D341Med (cell line): ENCODE results near the gene NOC2L.

ENCODE experiments used
- DNase-seq: peaks from one replicate; pipeline ENCODE4 v3.0.0; 2012; ENCODE audit warnings: low spot score

Gene NOC2L

DNA sequence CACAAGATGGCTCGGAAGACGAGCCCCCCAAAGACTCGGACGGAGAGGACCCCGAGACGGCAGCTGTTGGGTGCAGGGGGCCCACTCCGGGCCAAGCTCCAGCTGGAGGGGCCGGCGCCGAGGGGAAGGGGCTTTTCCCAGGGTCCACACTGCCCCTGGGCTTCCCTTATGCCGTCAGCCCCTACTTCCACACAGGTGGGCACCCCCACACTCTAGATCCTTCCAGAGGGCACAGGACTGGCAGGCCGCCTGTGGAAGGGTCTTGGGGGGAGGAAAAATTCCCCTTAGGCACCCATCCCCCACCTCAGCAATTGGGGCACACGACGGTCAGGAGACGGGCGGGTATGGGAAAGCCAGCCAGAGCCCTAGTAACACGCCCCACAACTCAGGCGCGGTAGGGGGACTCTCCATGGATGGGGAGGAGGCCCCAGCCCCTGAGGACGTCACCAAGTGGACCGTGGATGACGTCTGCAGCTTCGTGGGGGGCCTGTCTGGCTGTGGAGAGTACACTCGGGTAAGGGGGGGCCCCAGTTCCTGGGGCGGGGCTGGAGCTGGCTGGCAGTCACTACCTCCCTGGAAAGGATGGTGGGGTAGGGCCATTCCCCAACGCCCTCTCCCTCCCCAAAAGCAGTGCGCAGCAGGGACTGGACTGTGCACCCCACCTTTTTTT lies 16.1 kb downstream of the NOC2L start:
- DNase-seq, result no peak

DNA sequence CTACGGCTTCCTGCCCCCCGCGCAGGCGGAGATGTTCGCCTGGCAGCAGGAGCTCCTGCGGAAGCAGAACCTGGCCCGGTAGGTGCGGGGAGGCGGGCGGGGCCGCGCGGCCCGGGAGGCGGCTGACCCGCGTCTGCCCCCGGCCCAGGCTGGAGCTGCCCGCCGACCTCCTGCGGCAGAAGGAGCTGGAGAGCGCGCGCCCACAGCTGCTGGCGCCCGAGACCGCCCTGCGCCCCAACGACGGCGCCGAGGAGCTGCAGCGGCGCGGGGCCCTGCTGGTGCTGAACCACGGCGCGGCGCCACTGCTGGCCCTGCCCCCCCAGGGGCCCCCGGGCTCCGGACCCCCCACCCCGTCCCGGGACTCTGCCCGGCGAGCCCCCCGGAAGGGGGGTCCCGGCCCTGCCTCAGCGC lies 16.6 kb downstream of the NOC2L start:
- no peak for DNase-seq

DNA sequence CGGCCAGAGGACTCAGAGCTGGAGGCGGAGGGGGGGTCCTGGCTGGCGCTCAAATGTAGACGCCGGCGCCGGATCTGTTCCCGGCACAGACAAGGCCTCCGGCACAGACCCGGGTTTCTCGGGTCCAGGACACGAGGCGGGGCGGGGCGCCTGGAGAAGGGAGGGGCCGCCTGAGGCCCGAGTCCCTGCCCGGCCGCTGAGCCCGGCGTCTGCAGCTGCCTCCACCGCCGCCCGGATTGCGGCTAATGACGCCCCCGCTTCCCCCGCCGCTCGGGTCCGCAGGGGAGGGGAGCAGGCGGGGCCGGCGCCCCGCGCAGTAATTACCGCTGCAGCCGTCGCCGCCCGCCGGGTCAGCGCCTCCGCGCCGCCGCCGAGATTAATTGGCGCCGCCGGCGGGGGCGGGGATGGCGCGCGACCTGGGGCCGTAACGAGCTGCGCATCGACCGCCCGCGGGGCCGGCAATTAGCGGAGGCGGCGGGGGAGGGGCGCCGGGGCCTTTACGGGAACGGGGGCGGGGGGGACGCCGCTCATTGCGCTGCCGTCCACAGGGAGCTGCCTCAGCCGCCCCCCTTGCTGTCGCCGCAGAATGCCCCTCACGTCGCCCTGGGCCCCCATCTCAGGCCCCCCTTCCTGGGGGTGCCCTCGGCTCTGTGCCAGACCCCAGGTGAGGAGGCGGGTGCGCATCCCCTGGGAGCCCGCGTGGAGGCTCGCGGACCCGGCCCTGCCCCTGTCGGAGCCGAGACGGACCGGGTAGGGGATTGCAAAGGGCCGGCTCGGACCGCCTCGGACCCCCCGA lies 17.3 kb downstream of the NOC2L start:
- peak; percentile 83 for DNase-seq

DNA sequence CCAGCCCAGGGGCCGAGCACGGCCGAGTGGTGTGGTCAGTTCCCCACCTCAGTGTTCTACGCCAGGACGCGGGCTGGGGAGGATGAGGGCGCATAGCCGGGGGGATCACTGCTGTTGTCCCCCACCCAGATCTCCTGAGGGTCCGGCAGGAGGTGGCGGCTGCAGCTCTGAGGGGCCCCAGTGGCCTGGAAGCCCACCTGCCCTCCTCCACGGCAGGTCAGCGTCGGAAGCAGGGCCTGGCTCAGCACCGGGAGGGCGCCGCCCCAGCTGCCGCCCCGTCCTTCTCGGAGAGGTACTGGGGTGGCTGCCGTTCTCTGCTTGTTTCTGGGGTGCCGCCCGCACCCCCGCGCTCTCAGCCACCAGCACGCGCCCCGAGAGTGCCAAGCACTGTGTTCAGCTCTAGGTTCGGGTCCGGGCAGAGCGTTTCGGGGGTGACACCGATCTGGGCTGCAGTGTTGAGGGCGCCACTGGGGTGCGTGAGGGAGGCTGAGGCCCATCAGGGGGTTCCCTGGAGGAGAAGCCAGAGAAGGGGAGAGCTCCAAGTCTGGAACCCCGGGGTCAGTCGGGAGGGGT lies 18.0 kb downstream of the NOC2L start:
- DNase-seq, result no peak

DNA sequence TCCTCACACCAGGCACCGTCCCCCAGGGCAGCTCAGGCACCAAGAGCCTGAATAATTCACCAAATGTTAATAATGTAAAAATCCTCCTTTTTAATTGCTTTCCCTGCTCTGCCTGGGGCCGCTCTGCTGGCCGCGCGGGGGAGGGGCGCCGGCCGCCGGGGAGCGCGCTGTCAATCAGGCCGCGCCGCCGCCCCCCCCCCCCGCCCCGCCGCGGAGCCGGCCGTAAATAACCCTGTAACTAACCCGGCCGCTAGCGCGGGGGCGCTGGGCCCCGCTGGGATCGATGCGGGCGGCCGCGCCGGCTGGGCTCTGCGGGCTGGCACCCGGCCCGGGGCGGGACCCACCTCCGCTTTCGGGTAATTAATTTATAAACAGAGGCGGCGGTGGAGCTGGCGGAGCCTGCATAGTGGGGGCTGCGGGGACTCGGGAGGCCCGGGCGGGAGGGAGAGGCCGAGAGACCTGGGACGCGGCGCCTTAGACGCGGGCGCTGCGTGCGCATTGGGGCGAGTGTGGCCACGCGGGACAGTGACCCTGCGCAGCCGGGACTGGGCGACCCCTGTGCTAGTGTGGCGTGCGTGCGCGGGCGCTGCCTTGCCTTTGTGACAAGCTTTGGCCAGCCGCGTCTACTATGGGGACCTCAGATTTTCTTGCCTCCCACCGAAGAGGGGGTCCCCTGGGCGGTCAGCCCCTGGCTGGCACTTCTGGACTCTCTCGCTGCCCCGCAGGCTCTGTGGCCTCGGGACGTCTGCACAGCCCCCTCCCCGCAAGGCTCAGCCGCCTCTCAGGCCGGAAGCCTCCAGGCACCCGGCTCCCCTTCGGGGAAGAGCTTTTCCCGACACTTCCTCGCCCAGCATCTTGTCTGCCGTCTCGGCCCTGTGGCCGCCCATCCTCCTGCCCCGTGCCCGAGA lies 18.7 kb downstream of the NOC2L start:
- peak; percentile 81 for DNase-seq

DNA sequence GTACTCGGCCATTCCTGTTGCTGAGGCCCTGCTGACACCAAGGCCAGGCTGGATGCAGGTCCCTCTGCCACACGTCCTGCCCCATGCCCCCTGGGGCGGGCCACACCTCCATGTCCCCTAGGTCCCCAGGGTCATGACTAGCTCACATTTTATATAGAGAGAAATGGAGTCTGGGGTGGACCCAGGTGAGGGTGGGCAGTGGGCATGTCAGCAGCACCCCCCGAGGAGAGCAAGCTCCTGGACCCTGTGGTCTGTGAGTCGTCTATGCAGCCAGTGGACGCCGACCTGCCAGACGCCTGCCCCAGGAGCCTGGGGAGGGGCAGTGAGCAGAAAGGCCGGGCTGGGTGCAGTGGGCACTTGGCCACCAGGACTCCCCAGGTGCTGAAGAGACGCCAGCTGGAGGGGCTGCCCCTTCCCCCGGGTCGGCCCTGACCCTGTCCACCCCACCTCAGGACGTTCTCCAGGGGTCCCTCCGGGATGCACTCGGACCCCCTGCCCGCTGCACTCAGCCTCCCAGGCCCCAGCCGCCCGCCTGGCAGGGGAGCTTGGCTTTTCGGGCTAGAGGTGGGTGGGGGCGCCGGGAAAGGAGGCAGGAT lies 19.4 kb downstream of the NOC2L start:
- DNase-seq, result no peak

DNA sequence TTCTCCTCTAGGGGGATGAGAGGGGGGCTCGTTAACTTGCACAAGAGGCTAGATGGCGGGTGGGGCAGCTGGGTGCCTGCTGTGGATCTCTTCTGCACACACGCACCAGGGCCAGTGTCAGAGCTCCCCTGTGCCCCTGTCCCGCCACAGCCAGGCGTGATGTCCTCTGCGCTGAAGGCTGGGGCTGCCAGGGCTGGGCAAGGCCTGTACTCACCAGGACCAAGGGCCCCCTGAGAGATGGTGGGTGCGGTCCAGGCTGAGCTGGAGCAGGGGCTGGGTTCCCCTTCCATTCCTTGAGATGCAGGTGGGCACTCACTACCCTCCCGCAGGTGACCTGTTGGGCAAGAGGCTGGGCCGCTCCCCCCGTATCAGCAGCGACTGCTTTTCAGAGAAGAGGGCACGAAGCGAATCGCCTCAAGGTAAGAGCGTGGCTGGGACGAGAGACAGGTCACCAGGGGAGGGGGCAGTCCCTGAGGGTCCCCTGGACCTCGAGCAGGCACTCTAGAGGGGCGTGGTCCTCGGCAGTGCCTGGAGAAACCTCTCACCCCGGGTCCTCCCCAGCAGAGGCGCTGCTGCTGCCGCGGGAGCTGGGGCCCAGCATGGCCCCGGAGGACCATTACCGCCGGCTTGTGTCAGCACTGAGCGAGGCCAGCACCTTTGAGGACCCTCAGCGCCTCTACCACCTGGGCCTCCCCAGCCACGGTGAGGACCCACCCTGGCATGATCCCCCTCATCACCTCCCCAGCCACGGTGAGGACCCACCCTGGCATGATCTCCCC lies 20.2 kb downstream of the NOC2L start:
- DNase-seq, result no peak

DNA sequence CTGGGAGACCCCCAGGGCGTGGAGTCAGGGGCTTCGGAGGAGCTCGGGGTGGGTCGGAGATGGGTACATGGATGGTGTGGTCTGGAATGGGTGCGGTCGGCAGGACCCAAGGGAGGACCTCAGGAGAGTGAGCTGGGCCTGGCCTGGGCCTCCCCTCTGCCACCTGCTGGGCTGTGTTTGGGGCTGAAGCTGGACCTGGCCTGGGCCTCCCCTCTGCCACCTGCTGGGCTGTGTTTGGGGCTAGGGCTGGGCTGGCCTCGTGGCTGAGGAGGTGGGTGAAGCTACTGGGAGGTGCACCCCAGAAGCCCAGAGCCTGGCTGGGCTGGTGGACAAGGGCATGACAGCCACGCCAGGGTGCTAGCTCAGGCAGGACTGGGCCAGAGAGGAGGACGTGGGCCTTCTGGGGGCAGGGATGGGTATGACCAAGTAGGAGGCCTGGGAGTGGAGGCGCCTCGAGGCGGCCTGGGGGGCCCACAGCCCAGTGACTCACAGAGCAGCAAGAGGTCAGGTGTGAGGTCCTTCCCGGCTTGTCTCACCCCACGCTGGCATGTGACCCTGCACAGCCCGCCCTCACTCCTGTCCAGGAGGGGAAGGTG lies 20.9 kb downstream of the NOC2L start:
- no peak for DNase-seq

DNA sequence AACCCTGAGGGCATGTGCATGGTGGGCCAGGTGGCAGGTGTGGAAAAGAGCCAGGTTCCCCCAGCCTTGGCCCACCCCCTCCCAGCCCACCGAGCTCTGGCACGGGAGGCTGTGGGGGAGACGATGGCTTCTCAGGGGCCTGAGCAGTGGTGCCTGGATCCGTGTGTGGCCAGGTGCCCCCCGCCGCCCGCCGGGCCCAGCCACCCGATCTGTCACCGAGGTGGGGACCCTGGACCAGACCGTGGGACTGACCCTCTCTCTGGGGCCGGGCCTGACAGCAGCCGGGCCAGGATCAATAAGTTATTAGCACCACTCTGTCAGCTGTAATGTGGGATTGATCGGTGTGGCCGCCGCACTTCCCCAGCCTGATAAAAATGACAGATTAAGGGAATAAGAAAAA lies 21.5 kb downstream of the NOC2L start:
- no peak for DNase-seq

DNA sequence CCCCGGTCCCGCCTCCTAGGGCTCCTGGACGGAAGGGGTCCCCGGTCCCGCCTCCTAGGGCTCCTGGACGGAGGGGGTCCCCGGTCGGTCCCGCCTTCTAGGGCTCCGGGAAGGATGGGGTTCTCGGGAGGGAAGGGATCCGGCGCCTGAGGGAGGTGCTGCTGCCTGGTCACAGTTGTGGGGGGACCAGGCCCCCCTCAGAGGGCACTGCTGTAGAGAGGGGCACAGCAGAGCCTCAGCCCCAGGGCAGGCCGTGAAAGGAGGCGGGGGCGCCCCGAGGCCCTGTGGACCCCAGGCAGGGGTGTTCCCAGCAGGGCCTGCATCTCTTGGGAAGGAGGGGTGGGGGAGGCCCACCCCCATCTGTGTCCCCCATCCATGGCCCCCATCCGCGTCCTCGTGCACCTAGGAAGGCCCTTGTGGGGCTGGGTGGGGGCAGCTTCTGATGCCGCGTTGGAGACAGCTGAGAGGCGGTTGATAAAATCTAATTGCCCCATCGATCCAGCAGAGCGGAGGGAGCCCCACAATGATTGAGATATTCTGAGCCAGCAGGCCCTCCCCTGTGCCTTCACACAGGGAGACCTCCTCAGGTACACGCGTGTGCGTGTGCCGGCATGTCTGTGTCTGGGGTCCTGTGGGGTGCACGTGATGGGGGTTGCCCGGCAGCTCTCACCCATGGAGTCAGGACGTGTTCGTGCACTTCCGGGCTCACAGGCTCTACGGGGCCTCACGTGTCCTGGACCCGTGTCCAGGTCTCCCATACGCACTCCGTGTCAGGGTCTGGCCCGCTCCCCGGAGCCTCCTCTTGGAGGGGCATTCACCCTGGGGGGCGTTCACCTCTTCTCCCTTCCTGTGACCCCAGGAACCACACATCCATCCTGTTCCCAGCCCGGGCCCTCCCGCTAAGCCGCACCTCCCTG lies 22.4 kb downstream of the NOC2L start:
- no peak for DNase-seq

DNA sequence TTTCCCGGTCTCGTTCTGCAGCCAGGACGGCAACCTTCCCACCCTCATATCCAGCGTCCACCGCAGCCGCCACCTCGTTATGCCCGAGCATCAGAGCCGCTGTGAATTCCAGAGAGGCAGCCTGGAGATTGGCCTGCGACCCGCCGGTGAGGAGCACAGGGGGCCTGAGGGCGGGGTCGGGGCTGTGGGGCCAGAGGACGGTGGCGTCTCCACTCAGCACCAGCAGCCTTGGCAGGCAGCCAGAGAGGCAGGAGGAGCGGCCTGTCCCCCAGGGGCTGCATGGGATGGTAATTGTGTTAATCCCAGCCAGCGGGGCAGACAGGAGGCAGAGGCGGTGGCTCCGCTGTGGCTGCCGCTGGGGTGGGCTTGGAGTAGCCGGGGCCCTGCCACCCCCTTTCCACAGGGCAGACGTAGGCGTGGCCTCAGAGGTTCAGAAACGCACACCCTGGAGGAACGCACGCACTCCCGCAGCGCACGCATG lies 23.3 kb downstream of the NOC2L start:
- DNase-seq, result peak; percentile 84

DNA sequence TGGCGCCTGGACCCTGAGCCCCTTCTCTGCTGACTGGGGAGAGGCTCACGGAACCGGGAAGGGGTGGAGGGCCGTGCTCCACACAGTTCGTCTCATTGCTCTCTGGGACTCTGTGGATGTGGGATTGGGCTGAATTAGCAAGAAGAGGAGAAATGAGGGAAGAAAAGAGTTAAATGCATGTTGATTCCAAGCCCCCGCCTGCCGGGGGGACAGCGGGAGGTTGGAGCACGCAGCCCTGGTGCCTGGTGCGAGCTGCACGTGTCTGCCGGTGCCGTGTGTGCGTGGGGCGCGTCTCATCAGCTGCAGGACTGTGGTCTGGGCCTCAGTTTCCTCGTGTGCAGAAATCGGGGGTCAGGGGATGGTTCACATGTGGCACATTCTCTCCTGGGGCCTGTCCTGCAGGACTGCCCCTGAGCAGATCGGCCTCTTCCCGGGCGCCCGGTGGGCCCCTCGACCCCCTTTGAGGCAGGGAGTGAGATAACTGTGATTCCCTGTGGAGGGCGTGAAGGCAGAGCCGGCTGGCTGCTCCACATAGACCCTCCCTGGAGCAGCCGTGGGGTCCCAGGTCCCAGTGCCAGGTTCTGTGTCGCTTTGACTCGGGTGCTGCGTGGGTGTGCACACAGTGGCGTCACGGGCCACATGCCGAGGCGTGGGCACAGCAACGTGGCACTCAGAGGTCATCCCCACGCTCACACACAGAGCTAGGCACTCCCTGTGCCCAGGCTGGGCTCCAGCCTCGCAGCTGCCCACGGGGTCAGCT lies 23.9 kb downstream of the NOC2L start:
- DNase-seq, result no peak

DNA sequence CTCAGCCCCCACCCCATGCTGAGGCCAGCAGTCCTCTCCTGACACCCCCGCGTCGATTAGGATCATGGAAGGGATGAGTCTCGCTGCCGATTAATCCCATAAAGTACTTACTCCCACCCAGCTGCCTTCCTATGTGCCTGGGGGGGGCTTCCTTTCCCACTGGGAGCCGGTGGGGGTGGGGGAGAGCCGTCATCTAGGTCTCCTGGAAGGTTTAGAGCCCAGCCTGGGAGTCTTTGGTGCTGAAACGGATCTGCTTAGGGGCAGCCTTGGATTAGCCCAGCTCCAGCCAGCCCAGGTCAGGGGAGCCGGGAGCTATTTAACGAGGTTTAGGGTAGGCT lies 25.5 kb downstream of the NOC2L start:
- peak; percentile 62 for DNase-seq

DNA sequence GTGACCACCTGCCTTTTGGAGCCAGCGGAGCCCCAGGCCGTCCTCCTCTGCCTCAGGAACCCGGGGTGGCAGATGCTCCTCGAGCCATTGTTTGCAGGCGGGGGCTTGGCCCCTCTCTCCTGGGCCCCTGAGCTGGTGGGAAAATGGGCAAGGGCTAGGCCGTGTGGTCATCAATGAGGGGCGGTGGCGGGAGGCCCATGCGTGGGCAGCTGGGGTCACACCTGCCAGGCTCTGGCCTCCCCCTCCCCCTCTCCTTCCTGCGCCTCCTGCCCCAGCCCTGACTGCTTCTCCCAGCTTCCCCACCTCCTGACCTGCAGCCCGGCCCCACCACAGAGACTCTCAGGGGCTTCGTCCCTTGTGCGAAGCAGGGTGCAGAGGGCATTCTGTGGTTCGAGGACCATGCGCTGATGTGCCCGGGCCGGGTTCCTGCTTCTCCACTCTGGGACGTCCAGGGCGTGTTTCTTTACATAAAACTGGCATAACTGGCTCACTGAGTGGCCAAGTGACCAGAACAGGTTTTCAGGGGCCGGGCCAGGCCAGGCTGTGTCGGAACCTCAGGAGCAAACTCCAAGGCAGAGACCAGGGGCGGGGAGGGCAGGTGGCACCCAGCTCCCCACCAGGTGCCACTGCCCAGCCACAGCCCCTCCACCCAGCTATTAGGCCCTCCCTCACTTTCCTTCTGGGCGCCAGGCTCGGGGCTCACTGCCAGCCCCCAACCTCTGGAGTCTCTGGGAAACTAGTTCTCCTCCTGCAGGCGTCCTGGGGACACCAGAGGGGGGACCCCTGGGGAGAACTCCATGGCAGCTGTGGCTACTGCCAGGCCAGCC lies 26.1 kb downstream of the NOC2L start:
- DNase-seq, result peak; percentile 64

DNA sequence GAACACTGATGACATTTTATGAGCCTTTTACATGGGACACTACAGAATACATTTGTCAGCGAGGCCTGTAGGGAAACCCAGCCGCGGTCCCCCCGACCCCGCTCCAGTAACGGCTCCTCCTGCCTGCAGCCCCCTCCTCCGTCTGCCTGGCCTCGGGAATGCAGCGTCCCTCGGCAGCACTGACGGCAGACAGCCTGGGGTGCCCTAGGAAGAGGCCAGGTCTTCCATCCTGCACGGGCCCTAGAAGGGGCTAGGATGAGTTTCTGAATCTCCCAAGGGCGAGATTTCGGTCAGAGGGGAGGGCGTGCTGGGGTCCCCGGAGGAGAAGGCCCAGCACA lies 26.9 kb downstream of the NOC2L start:
- DNase-seq, result no peak

DNA sequence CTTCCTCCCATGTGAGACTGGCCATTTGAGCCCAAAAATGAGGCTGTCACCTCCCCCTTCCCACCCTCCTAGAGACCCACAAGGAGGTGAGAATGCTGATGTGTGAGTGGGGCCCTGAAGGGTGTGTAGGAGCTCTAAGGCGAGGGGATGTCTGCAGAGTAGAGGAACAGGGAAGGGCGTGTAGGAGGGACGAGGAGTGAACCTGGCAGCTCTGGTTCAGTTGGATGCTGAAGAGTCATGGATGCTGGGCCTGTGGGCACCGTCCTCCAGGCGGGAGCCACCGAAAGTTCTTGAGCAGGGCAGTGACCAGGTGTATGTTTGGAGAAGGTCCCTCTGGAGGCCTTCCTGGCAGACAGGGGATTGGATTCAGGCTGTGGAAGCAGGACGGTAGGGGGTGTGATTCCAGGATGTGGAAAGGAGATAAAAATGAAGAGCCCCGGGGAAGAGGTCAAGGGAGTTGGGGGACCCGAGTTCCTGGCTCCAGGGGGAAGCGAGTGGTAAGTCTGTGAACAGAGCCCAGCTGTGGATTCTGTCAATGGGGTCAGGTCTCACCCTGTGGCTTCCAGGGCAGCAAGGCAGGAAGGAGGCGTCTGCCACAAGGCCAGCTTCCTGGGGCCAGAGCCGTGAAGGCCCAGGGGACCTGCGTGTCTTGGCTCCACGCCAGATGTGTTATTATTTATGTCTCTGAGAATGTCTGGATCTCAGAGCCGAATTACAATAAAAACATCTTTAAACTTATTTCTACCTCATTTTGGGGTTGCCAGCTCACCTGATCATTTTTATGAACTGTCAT lies 27.5 kb downstream of the NOC2L start:
- no peak for DNase-seq

DNA sequence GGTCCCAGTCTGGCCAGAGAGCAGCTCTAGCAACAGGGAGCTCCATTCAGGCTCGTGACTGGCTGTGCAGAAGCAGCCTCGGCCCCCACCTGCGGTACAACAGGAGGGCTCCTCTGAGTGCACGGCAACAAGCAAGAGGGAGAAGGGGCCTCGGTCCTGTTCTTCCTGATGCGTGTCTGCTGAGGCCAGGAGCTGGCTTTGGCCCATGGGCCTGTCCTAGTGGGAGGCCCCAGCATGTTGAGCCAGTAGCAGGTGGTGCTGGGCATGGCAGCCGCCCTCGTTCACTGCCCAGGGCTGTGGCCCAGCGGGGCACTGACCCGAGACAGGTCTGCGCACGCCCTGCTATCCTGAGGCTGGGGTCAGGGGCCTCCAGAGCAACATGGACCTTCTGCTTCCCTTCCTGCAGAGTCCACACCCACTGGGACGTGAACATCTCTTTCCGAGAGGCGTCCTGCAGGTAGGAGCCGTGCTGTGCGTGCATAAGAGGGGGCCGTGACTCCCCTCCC lies 28.4 kb downstream of the NOC2L start:
- no peak for DNase-seq
